Left lung (tissue), 10 donors: ENCODE results near the gene ADGRG4. TPM values are rescaled to one million over a fixed set of nuclear protein-coding genes. Genes with fewer than 3 reads are reported as not detected.

Experiments
- ATAC-seq: fragments of 200-7000 bp; cut with Tn5 transposase; one replicate; pipeline ENCODE4 v1.9.1; 2020; ENCODE audit warnings: moderate library complexity
- DNase-seq, 4 donors: peaks; one replicate each; pipeline ENCODE4 v3.0.0-alpha.2; 2013 to 2020
- H3K27ac ChIP-seq, 2 donors: fragments of 200-600 bp; sonication (generic) in 1 of 2; one replicate each; pipeline versions ENCODE4 v1.5.0 to v1.8.0; 2020 to 2021
- H3K27me3 ChIP-seq, 2 donors: fragments of 200-600 bp; sonication (generic) in 1 of 2; one replicate each; pipeline versions ENCODE4 v1.5.0 to v1.8.0; 2020 to 2021
- H3K36me3 ChIP-seq, 2 donors: fragments of 200-600 bp; sonication (generic) in 1 of 2; one replicate each; pipeline versions ENCODE4 v1.5.0 to v1.8.0; 2020 to 2021
- H3K4me1 ChIP-seq, 2 donors: fragments of 200-600 bp; one replicate each; pipeline ENCODE4 v1.8.0; 2021
- H3K4me3 ChIP-seq, 2 donors: fragments of 200-600 bp; sonication (generic) in 1 of 2; one replicate each; pipeline versions ENCODE4 v1.5.0 to v1.8.0; 2020 to 2021; ENCODE audit warnings: mild to moderate bottlenecking in 1 of 2
- H3K9me3 ChIP-seq, 2 donors: fragments of 200-600 bp; sonication (generic) in 1 of 2; one replicate each; pipeline versions ENCODE4 v1.5.0 to v1.8.0; 2020 to 2021
- intact Hi-C, 2 donors: fragments of 100-400 bp; cut with DNase I; formaldehyde crosslinking; loops; one replicate each; pipeline versions ENCODE4 v1.11.2 to v1.14.2; 2022
- polyA plus RNA-seq, 6 donors: library from polyadenylated mRNA; unstranded; fragments of 120-200 nt; gene quantifications; one replicate each; pipeline ENCODE4 v1.2.1, GENCODE V29; 2013; ENCODE audit not compliant: insufficient read length in 6 of 6
- total RNA-seq, 2 donors: library from RNA; stranded (reverse); fragmentation: NEBNext Ultra II Directional; extraction: Animal tissue kit (Norgen Biotek cat#: 25700); gene quantifications; one replicate each; pipeline ENCODE4 v1.2.1, GENCODE V29; 2021
- TF ChIP-seq, protein P1 (sequence below), 2 donors: fragments of 200-600 bp; sonication (generic) in 1 of 2; IDR thresholded peaks; one replicate each; pipeline versions ENCODE4 v1.5.0 to v1.8.0; 2021; ENCODE audit warnings: antibody characterized with exemption in 2 of 2
- donor health status: DM: no; HTN: yes; CAD: no.
- donor health status: DM: no; HTN: no; CAD: no.

Gene ADGRG4
- total and polyA plus RNA-seq, 8 donors: 0.03 TPM; not detected in 7

DNA sequence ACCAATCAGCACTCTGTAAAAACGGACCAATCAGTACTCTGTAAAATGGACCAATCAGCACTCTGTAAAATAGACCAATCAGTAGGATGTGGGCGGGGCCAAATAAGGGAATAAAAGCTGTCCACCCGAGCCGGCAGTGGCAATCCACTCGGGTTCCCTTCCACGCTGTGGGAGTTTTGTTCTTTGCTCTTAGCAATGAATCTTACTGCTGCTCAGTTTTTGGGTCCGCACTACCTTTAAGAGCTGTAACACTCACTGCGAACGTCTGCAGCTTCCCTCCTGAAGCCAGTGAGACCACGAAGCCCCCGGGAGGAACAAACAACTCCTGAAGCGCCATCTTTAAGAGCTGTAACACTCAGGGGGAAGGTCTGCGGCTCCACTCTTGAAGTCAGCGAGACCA is 120.6 kb downstream of the ADGRG4 start:
- Histone ChIP-seq H3K4me3 (no peak overlapping the region), H3K36me3 (no peaks in the 10 kb centered on the region), H3K4me1 (no peaks in the 10 kb centered on the region), H3K27me3 (no peaks in the 10 kb centered on the region), H3K9me3 (no peaks in the 10 kb centered on the region), H3K27ac (no peak overlapping the region)
- ATAC-seq (no peak), DNase-seq (no peak)
- TF ChIP-seq, protein P1, sequence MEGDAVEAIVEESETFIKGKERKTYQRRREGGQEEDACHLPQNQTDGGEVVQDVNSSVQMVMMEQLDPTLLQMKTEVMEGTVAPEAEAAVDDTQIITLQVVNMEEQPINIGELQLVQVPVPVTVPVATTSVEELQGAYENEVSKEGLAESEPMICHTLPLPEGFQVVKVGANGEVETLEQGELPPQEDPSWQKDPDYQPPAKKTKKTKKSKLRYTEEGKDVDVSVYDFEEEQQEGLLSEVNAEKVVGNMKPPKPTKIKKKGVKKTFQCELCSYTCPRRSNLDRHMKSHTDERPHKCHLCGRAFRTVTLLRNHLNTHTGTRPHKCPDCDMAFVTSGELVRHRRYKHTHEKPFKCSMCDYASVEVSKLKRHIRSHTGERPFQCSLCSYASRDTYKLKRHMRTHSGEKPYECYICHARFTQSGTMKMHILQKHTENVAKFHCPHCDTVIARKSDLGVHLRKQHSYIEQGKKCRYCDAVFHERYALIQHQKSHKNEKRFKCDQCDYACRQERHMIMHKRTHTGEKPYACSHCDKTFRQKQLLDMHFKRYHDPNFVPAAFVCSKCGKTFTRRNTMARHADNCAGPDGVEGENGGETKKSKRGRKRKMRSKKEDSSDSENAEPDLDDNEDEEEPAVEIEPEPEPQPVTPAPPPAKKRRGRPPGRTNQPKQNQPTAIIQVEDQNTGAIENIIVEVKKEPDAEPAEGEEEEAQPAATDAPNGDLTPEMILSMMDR (IDR thresholded peaks at IDR 0.05): no peak
- intact Hi-C loops: no loop called here

DNA sequence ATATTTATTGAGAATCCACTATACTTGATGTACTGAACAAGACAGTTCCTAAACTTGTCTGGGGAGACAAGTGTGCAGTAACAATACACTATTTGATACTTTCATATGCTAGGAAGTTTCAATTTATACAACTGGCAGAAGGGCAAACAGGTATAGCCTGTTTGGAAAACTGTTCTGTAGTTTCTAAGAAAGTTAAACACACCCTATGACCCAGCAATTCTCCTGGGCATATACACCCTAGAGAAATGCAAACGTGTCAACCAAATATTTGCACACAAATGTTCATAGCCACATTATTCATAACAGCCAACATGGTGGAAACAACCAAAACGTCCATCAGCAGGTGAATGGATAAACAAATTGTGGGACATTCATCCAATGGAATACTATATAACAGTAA is 123.0 kb downstream of the ADGRG4 start:
- Histone ChIP-seq H3K4me3 (no peak overlapping the region), H3K4me1 (no peaks in the 10 kb centered on the region), H3K36me3 (no peaks in the 10 kb centered on the region), H3K9me3 (no peaks in the 10 kb centered on the region), H3K27me3 (no peaks in the 10 kb centered on the region), H3K27ac (no peak overlapping the region)
- intact Hi-C loops: no loop called here
- ATAC-seq (no peak), DNase-seq (no peak)
- TF ChIP-seq, protein P1 (IDR thresholded peaks at IDR 0.05): no peak

DNA sequence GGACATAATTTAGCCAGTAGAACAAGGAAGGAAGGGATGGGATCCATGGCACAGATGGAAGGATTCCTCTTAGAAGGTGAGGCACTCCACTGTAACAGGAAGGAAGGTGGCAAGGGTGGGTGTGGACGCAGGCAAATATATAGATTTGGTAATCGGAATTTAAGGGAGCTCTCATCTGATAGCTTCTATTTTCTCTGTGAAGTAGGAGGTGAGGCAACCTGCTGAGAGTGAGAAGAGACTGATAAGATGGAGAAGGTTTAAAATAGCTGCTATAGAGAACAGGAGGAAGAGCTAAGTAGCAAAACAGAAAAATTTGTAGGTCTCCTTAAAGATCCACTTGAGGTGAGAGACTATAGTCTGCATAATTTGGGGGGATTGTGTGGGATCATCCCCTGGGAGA is 125.2 kb downstream of the ADGRG4 start:
- TF ChIP-seq, protein P1 (IDR thresholded peaks at IDR 0.05): no peak
- DNase-seq: no peak
- no peak for ATAC-seq
- Histone ChIP-seq H3K36me3 (no peaks in the 10 kb centered on the region), H3K27me3 (no peaks in the 10 kb centered on the region), H3K9me3 (no peaks in the 10 kb centered on the region), H3K27ac (no peak overlapping the region), H3K4me1 (no peaks in the 10 kb centered on the region), H3K4me3 (no peak overlapping the region)
- intact Hi-C loops: no loop called here

DNA sequence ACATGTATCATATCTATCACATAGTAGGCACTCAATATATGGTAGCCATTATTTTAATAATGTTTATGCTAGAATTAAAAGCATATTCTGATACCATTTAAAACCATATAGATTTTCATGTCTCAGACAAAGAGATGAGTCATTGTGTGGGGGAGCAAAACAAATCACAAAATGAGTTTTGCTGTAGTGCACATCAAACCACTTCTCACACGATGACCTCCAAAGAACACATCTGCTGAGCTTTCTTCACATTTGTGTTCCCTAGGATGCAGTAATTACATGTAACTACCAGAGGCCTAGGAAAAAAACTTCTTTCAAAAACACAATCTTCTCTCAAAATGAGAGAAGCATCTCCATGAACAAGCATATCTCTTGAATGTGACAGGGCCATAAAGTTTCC is 130.9 kb downstream of the ADGRG4 start:
- no peaks in the 10 kb centered on the region for H3K36me3 ChIP-seq
- intact Hi-C loops: no loop called here
- no peaks in the 10 kb centered on the region for H3K27me3 ChIP-seq
- no peak overlapping the region for H3K4me3 ChIP-seq
- ATAC-seq (no peak), DNase-seq (no peak)
- no peaks in the 10 kb centered on the region for H3K9me3 ChIP-seq
- H3K4me1 ChIP-seq: no peaks in the 10 kb centered on the region
- TF ChIP-seq, protein P1 (IDR thresholded peaks at IDR 0.05): no peak
- no peak overlapping the region for H3K27ac ChIP-seq

DNA sequence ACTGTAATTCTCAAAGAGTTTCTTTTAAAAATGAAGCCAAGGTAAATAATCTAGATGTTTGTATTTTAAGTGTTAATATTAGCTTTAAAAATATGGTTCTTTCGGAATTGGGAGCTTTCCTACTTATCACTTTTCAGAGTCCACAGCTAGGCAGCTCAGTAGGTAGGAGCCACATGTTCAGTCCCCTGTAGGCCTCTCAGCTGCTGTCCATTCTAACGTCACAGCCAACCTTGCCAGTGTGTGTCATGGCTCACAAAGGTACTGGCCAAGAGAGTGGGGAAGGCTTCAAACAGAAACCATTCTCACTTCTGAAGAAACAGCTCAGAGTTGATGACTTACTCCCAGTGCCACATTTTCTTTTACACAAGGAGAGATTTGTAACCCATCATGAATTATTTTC is 137.0 kb downstream of the ADGRG4 start:
- no peaks in the 10 kb centered on the region for H3K36me3 ChIP-seq
- ATAC-seq (no peak), DNase-seq (no peak)
- no peak overlapping the region for H3K4me3 ChIP-seq
- TF ChIP-seq, protein P1 (IDR thresholded peaks at IDR 0.05): no peak
- no peaks in the 10 kb centered on the region for H3K9me3 ChIP-seq
- intact Hi-C loops: no loop called here
- no peaks in the 10 kb centered on the region for H3K4me1 ChIP-seq
- H3K27me3 ChIP-seq: no peaks in the 10 kb centered on the region
- no peak overlapping the region for H3K27ac ChIP-seq
